Endothelial cell of umbilical vein (primary cell): ENCODE measurements around the gene NHSL2. TPM values are rescaled to one million over a fixed set of nuclear protein-coding genes. Genes with fewer than 3 reads are reported as not detected.
A peak's percentile ranks its signal among the peaks of the same experiment; 100 is the strongest.
"Not testable (repeated sequence)": the region's sequence is repeated elsewhere in the genome, so short reads cannot be mapped to it uniquely, and the experiment has no call there.

Experiments used
- BruUV-seq: library from RNA; stranded (reverse); fragments of 400-500 nt; replicated peaks from 2 replicates; lab custom pipeline; 2021; lab: Mats Ljungman, UMichigan
- CTCF ChIA-PET: fragments of 300-600, 350-600 bp; sonication (Branson Sonifier 250); formaldehyde crosslinking; loops from one replicate; lab custom pipeline; 2021; ENCODE audit warnings: antibody characterized with exemption, inconsistent platforms; lab: Charles Lee
- POLR2A ChIA-PET: fragments of 300-600, 350-600 bp; sonication (Branson Sonifier 250); formaldehyde crosslinking; loops from one replicate; lab custom pipeline; 2021; ENCODE audit warnings: antibody characterized with exemption, inconsistent platforms; lab: Charles Lee
- DNase-seq: peaks from one replicate; pipeline ENCODE4 v3.0.0-alpha.2; 2011; ENCODE audit warnings: low read depth, low spot score
- FAIRE-seq: peaks from 2 replicates; lab custom pipeline; 2011; peaks lifted over from hg19 to GRCh38; lab: Jason Lieb, UNC
- H2AFZ ChIP-seq: 2 replicates; pipeline ENCODE4 v1.6.0; 2012; ENCODE audit warnings: low read depth, low read length, control low read depth, inconsistent platforms
- H3K27ac ChIP-seq: 2 replicates; pipeline ENCODE4 v1.5.1; 2011; ENCODE audit warnings: low read depth, mild to moderate bottlenecking, control low read depth, low read length, moderate library complexity; ENCODE audit not compliant: insufficient read depth
- H3K27me3 ChIP-seq, 2 experiments: 2 replicates each; pipeline versions ENCODE4 v1.6.0 to v1.6.1; 2011; ENCODE audit warnings: low read length in 2 of 2, mixed read lengths in 1 of 2; ENCODE audit not compliant: control insufficient read depth in 2 of 2, insufficient read depth in 2 of 2
- H3K36me3 ChIP-seq, 2 experiments: 2 replicates in 1 of 2; 3 replicates in 1 of 2; pipeline ENCODE4 v1.5.1; 2011; ENCODE audit warnings: low read length in 2 of 2, mild to moderate bottlenecking in 1 of 2, moderate library complexity in 1 of 2; ENCODE audit not compliant: control insufficient read depth in 2 of 2, insufficient read depth in 2 of 2; ENCODE audit errors: extremely low read depth in 1 of 2
- H3K4me1 ChIP-seq: 3 replicates; pipeline ENCODE4 v1.5.1; 2011; ENCODE audit warnings: mild to moderate bottlenecking, low read length; ENCODE audit not compliant: control insufficient read depth, insufficient read depth; ENCODE audit errors: extremely low read depth
- H3K4me2 ChIP-seq: 2 replicates; pipeline ENCODE4 v1.6.1; 2011; ENCODE audit warnings: low read length, control low read depth, mixed read lengths; ENCODE audit not compliant: insufficient read depth
- H3K4me3 ChIP-seq, 3 experiments: fragments of 200-600 bp in 1 of 3; sonication (generic), shearing (Covaris generic) in 1 of 3; replicated peaks in 1 of 3; 2 replicates each; pipeline ENCODE4 v1.5.1; 2011 to 2016; ENCODE audit warnings: control low read depth in 3 of 3, low read length in 3 of 3, mild to moderate bottlenecking in 2 of 3, inconsistent platforms in 1 of 3, low read depth in 1 of 3, moderate library complexity in 1 of 3; ENCODE audit not compliant: insufficient read depth in 1 of 3
- H3K79me2 ChIP-seq: 2 replicates; pipeline ENCODE4 v1.6.0; 2012; ENCODE audit warnings: low read length, inconsistent platforms; ENCODE audit not compliant: control insufficient read depth, insufficient read depth
- H3K9ac ChIP-seq: replicated peaks from 2 replicates; pipeline ENCODE3; 2011; ENCODE audit warnings: low read length, control low read depth; ENCODE audit not compliant: insufficient read depth; ENCODE audit errors: extremely low read depth
- H3K9me1 ChIP-seq: replicated peaks from 3 replicates; pipeline ENCODE4 v1.6.0; 2011; ENCODE audit warnings: mild to moderate bottlenecking, low read length; ENCODE audit not compliant: control insufficient read depth, insufficient read depth; ENCODE audit errors: extremely low read depth
- H3K9me3 ChIP-seq: replicated peaks from 2 replicates; pipeline ENCODE4 v1.5.1; 2012; ENCODE audit warnings: low read length, inconsistent platforms; ENCODE audit not compliant: control insufficient read depth, insufficient read depth
- H4K20me1 ChIP-seq: replicated peaks from 2 replicates; pipeline ENCODE3; 2011; ENCODE audit warnings: mild to moderate bottlenecking, low read length; ENCODE audit not compliant: control insufficient read depth, insufficient read depth; ENCODE audit errors: extremely low read depth
- CTCF ChIP-seq, 2 donors: IDR thresholded peaks; 1 replicate in 1 of 2; 2 replicates in 1 of 2; pipeline ENCODE4 v1.5.1; 2011; ENCODE audit warnings: low read length in 2 of 2, mild to moderate bottlenecking in 2 of 2, moderate library complexity in 2 of 2, control low read depth in 1 of 2, inconsistent platforms in 1 of 2, low read depth in 1 of 2; ENCODE audit not compliant: insufficient read depth in 1 of 2; ENCODE audit errors: extremely low read depth in 1 of 2
- JUN ChIP-seq: IDR thresholded peaks from 2 replicates; pipeline ENCODE4 v1.6.1; 2011; ENCODE audit warnings: borderline replicate concordance, low read depth; ENCODE audit not compliant: insufficient read length, insufficient read depth
- MAX ChIP-seq: IDR thresholded peaks from 2 replicates; pipeline ENCODE4 v1.6.1; 2011; ENCODE audit not compliant: insufficient read depth, insufficient read length
- MYC ChIP-seq: IDR thresholded peaks from one replicate; pipeline ENCODE4 v1.6.1; 2011; ENCODE audit warnings: mild to moderate bottlenecking, low read depth, low read length
- POLR2AphosphoS5 ChIP-seq: IDR thresholded peaks from 2 replicates; pipeline ENCODE4 v1.6.1; 2012; ENCODE audit warnings: low read depth, mild to moderate bottlenecking, control low read depth, low read length, moderate library complexity; ENCODE audit not compliant: insufficient read depth
- dilution Hi-C: fragments of 300-500 bp; cut with MboI; formaldehyde crosslinking; loops from one replicate; pipeline ENCODE4 v1.15.0; 2019; ENCODE audit warnings: low sequenced_read_pairs; ENCODE audit not compliant: extremely low pct_ligation_motif_present
- intact Hi-C: fragments of 100-400 bp; cut with micrococcal nuclease; formaldehyde crosslinking; loops from one replicate; pipeline ENCODE4 v1.10.0; 2022
- polyA plus RNA-seq, 4 experiments: library from polyadenylated mRNA; depleted of rRNA in 3 of 4; stranded (reverse) in 3 of 4; unstranded in 1 of 4; fragments of >200 nt; gene quantifications; 2 replicates each; pipeline versions ENCODE4 v1.2.1 to v1.2.3, GENCODE V29; 2011 to 2012; ENCODE audit warnings: missing spikeins in 1 of 4
- total RNA-seq: library from RNA; stranded (reverse); gene quantifications from 2 replicates; pipeline ENCODE4 v1.2.3, GENCODE V29; 2021

The NHSL2 gene
- total and polyA plus RNA-seq, 2 donors (not counting 3 experiments of a cell fraction or from before 2014, with no cell fraction given) = 23.5 to 49.9 TPM

GRCh38 chrX:71964184-71964583 lies 53.5 kb downstream of the NHSL2 start:
- H3K4me2 ChIP-seq, H3K27ac ChIP-seq, H3K79me2 ChIP-seq, H3K27me3 ChIP-seq, H3K36me3 ChIP-seq, H3K9me3 ChIP-seq, DNase-seq, H3K4me3 ChIP-seq, H4K20me1 ChIP-seq, H3K4me1 ChIP-seq, H2AFZ ChIP-seq, BruUV-seq, POLR2A ChIA-PET, H3K9ac ChIP-seq, CTCF ChIA-PET, intact Hi-C loops, dilution Hi-C loops, H3K9me1 ChIP-seq: not testable (repeated sequence)
- peak; percentile 33 for FAIRE-seq

GRCh38 chrX:71974916-71975315 lies 64.3 kb downstream of the NHSL2 start:
- H3K79me2 ChIP-seq = no peaks in the 10 kb centered on the region
- H3K9me3 ChIP-seq = no peaks in the 10 kb centered on the region
- H4K20me1 ChIP-seq = no peaks in the 10 kb centered on the region
- BruUV-seq = no TSS peak
- intact Hi-C loops = no loop called here
- no peaks in the 10 kb centered on the region for H3K9me1 ChIP-seq
- H3K4me3 ChIP-seq = no peak overlapping the region
- no peak overlapping the region for H3K4me2 ChIP-seq
- POLR2A ChIA-PET = no interaction called here
- FAIRE-seq (no peak), DNase-seq (no peak)
- no peak overlapping the region for H2AFZ ChIP-seq
- H3K27me3 ChIP-seq = peaks cover 2% of the 10 kb centered on the region in 2 experiments
- CTCF ChIA-PET = no interaction called here
- H3K27ac ChIP-seq = no peak overlapping the region
- no peak overlapping the region for H3K9ac ChIP-seq
- no peaks in the 10 kb centered on the region for H3K36me3 ChIP-seq
- no peaks in the 10 kb centered on the region for H3K4me1 ChIP-seq
- no peak for TF ChIP-seq JUN
- TF ChIP-seq POLR2AphosphoS5 = no peak
- no peak for TF ChIP-seq MYC
- TF ChIP-seq CTCF (IDR thresholded peaks at IDR 0.05; ENCODE audit: extremely low read depth in 1 of 2, insufficient read depth in 1 of 2, low read depth in 1 of 2, low read length in 2 of 2) = no peak
- TF ChIP-seq MAX = no peak
- dilution Hi-C loops = no loop called here
